HG03378 (cell line): ENCODE results near the gene PTGES2.

ENCODE experiments used
- ATAC-seq: cut with Tn5 transposase; IDR thresholded peaks from one replicate; pipeline ENCODE4 v1.9.1; 2021; ENCODE audit warnings: mild to moderate bottlenecking, moderate library complexity; ENCODE audit not compliant: unreplicated experiment

Gene PTGES2

GRCh38 chr9:128153947-128154695, 26.6 kb upstream of the PTGES2 start:
- no peak for ATAC-seq

- ATAC-seq, result no peak
Observed at GRCh38 chr9:128153060-128153946, 25.8 kb upstream of the PTGES2 start.

- ATAC-seq, result no peak
Observed at GRCh38 chr9:128152133-128153059, 24.9 kb upstream of the PTGES2 start.

GRCh38 chr9:128151309-128152132, 24.0 kb upstream of the PTGES2 start:
- no peak for ATAC-seq

- no peak for ATAC-seq
Observed at GRCh38 chr9:128150594-128151308, 23.2 kb upstream of the PTGES2 start.

GRCh38 chr9:128149951-128150593, 22.5 kb upstream of the PTGES2 start:
- no peak for ATAC-seq

- no peak for ATAC-seq
Observed at GRCh38 chr9:128149001-128149701, 21.6 kb upstream of the PTGES2 start, which contains the start of gene LCN2. Gene LCN2, plus strand, starts transcription at chr9:128149453. Its CDS starts 73 bp downstream, at chr9:128149526.

- no peak for ATAC-seq
Observed at GRCh38 chr9:128148509-128149000, 21.0 kb upstream of the PTGES2 start.

- ATAC-seq, result no peak
Observed at GRCh38 chr9:128146591-128147120, 19.1 kb upstream of the PTGES2 start.

- ATAC-seq, result no peak
Observed at GRCh38 chr9:128145951-128146351, 18.4 kb upstream of the PTGES2 start.

- no peak for ATAC-seq
Observed at GRCh38 chr9:128145536-128145935, 18.0 kb upstream of the PTGES2 start.

- ATAC-seq, result no peak
Observed at GRCh38 chr9:128144239-128145181, 17.0 kb upstream of the PTGES2 start.

GRCh38 chr9:128143525-128144238, 16.2 kb upstream of the PTGES2 start:
- ATAC-seq, result no peak

GRCh38 chr9:128142596-128142995, 15.1 kb upstream of the PTGES2 start:
- ATAC-seq, result no peak

GRCh38 chr9:128142061-128142460, 14.5 kb upstream of the PTGES2 start:
- ATAC-seq, result no peak

- no peak for ATAC-seq
Observed at GRCh38 chr9:128141604-128142003, 14.1 kb upstream of the PTGES2 start.
